Upper lobe of left lung (tissue), 6 donors: Measurements from ENCODE around the gene KCNQ2. TPM values are rescaled to one million over a fixed set of nuclear protein-coding genes. Genes with fewer than 3 reads are reported as not detected.

Source experiments
- ATAC-seq, 2 donors: fragments of 200-7000 bp; cut with Tn5 transposase; one replicate each; pipeline ENCODE4 v1.9.1; 2022; ENCODE audit warnings: mild to moderate bottlenecking in 2 of 2, moderate library complexity in 2 of 2; ENCODE audit not compliant: low FRiP score in 2 of 2
- DNase-seq, 2 donors: peaks; one replicate each; pipeline ENCODE4 v3.0.0-alpha.2; 2019 to 2020
- H3K27ac ChIP-seq, 4 donors: fragments of 200-600 bp; sonication (generic); one replicate each; pipeline ENCODE4 v1.5.1; 2016 to 2019
- H3K27me3 ChIP-seq, 4 donors: fragments of 200-600 bp; sonication (generic); one replicate each; pipeline ENCODE4 v1.5.1; 2017 to 2019
- H3K36me3 ChIP-seq, 4 donors: fragments of 200-600 bp; sonication (generic); one replicate each; pipeline ENCODE4 v1.5.1; 2016 to 2019
- H3K4me1 ChIP-seq, 4 donors: fragments of 200-600 bp; sonication (generic); one replicate each; pipeline ENCODE4 v1.5.1; 2018 to 2019
- H3K4me3 ChIP-seq, 4 donors: fragments of 200-600 bp; sonication (generic); one replicate each; pipeline ENCODE4 v1.5.1; 2017 to 2019; ENCODE audit warnings: mild to moderate bottlenecking in 2 of 4, moderate library complexity in 1 of 4
- H3K9me3 ChIP-seq, 4 donors: fragments of 200-600 bp; sonication (generic); one replicate each; pipeline ENCODE4 v1.5.1; 2018 to 2019
- EP300 ChIP-seq, 4 donors: sonication (generic); formaldehyde crosslinking; IDR thresholded peaks; one replicate each; pipeline ENCODE4 v1.5.1; 2017; ENCODE audit warnings: antibody characterized with exemption in 4 of 4, control low read depth in 2 of 4
- POLR2A ChIP-seq, 4 donors: fragments of 450-650 bp; IDR thresholded peaks; one replicate each; pipeline ENCODE4 v1.5.1; 2016 to 2017; ENCODE audit warnings: antibody characterized with exemption in 4 of 4, mild to moderate bottlenecking in 2 of 4
- POLR2AphosphoS5 ChIP-seq, 2 donors: sonication (generic); formaldehyde crosslinking; IDR thresholded peaks; one replicate each; pipeline ENCODE4 v1.5.1; 2017; ENCODE audit warnings: antibody characterized with exemption in 2 of 2
- WGBS, 2 donors: methylation state at CpG; one replicate each; pipeline ENCODE4 v1.1.5; 2017 to 2018; 5-methylcytosine and 5-hydroxymethylcytosine counted together
- total RNA-seq, 6 donors: library from RNA; depleted of rRNA in 4 of 6; stranded (reverse); fragments of >200 nt in 4 of 6; gene quantifications; one replicate each; pipeline versions ENCODE4 v1.1.0 to v1.2.1, GENCODE V29; 2016 to 2021
- TF ChIP-seq, protein P1 (sequence below), 6 experiments: fragments of 450-650 bp in 4 of 6; fragments of 200-600 bp in 2 of 6; sonication (generic) in 2 of 6; IDR thresholded peaks; one replicate each; pipeline ENCODE4 v1.5.1; 2016 to 2019; ENCODE audit warnings: antibody characterized with exemption in 6 of 6
- donor health status: DM: no; HTN: no; CAD: no; lungs with moderate emphysema.
- donor health status: DM: no; HTN: yes; CAD: no; lungs with severe emphysema.

The KCNQ2 gene
- total RNA-seq, 6 donors from 2014 or later, result 0.66 TPM; not detected in 5

DNA sequence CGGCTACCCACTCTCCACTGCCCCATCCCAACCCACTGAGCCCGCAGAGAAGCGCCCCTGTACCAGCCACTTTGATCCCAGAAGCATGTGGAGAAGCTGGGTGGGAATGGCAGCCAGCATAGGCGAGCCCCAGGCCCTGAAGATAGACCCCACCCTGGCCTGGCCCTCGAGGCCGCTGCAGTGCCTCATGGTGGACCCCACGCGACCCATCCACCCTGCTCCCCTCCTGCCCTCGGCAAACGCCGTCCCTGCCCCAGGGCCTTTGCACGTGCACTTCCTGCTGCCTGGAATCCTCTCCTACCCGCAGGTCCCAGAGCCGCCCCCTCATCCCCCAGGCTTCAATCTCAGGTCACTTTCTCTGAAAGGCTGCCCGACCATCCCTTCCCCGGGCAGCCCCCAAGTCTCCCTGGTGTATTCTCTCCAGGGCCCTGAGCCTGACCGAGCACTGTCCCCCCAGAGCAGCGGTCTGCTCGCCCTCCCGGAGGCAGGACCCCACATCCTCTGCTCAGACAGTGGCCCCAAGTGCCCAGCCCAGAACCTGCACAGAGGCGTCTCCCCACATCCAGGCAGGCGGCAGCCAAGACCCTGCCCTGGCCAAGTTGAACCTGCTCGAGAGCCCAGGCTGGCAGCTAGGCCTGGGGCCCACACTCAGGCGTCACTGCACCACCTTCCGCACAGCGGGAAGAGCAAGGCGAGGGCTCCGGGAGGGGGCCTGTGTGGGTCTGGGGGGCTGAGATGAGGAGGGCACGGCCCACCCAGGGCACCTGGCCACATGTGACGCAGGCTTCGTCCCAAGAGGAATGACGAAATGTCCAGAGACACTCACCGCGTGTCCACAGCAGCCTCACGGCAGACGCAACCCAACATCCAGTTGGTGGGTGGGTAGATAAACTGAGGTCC, 14.0 kb downstream of the KCNQ2 start:
- Histone ChIP-seq H3K27me3 (peaks cover 0 to 26% (median 6%) of the 10 kb centered on the region in 4 donors), H3K36me3 (no peaks in the 10 kb centered on the region), H3K9me3 (no peaks in the 10 kb centered on the region), H3K4me1 (peaks cover 4 to 9% (median 6%) of the 10 kb centered on the region in 4 donors), H3K27ac (no peak overlapping the region), H3K4me3 (no peak overlapping the region)
- WGBS, 2 donors, result 86 to 94% methylated on average over 28 to 36 of the region's 36 CpGs
- ATAC-seq, result no peak
- TF ChIP-seq, protein P1, sequence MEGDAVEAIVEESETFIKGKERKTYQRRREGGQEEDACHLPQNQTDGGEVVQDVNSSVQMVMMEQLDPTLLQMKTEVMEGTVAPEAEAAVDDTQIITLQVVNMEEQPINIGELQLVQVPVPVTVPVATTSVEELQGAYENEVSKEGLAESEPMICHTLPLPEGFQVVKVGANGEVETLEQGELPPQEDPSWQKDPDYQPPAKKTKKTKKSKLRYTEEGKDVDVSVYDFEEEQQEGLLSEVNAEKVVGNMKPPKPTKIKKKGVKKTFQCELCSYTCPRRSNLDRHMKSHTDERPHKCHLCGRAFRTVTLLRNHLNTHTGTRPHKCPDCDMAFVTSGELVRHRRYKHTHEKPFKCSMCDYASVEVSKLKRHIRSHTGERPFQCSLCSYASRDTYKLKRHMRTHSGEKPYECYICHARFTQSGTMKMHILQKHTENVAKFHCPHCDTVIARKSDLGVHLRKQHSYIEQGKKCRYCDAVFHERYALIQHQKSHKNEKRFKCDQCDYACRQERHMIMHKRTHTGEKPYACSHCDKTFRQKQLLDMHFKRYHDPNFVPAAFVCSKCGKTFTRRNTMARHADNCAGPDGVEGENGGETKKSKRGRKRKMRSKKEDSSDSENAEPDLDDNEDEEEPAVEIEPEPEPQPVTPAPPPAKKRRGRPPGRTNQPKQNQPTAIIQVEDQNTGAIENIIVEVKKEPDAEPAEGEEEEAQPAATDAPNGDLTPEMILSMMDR (IDR thresholded peaks at IDR 0.05), result no peak
- TF ChIP-seq POLR2A (IDR thresholded peaks at IDR 0.05) (no peak), EP300 (IDR thresholded peaks at IDR 0.05) (no peak), POLR2AphosphoS5 (IDR thresholded peaks at IDR 0.05) (no peak)
- DNase-seq, result peak in 1 of 2 donors; percentile 79

DNA sequence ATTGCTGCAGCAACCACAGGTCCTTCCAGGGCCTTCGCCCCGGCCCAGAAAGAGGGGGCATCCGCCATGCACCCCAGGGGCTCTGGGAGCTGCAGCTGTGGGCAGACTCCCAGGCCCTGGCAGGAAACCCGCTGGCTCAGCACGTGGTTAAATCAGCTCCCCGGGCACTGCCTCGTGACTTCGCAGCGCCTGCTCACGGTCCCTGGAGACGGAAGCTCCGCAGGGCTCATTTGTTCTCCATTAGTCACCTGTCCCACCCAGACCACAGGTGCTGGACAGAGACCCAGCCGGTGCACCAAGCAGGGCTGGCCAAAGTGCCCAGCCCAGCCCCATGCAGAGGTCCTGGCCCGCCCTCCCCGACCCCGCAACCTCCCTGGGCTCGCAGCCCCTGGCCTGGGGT, 14.7 kb downstream of the KCNQ2 start:
- TF ChIP-seq, protein P1 (IDR thresholded peaks at IDR 0.05), result no peak
- no peak for TF ChIP-seq EP300 (IDR thresholded peaks at IDR 0.05)
- TF ChIP-seq POLR2AphosphoS5 (IDR thresholded peaks at IDR 0.05), result no peak
- TF ChIP-seq POLR2A (IDR thresholded peaks at IDR 0.05), result no peak
- H3K27ac ChIP-seq, result no peak overlapping the region
- DNase-seq, result peak in 1 of 2 donors; percentile 67
- 39 to 40% methylated on average over 2 to 16 of the region's 17 CpGs for WGBS, 2 donors
- H3K36me3 ChIP-seq, result no peaks in the 10 kb centered on the region
- H3K4me1 ChIP-seq, result peaks cover 4 to 9% (median 6%) of the 10 kb centered on the region in 4 donors
- no peak for ATAC-seq
- H3K27me3 ChIP-seq, result peaks cover 0 to 20% (median 6%) of the 10 kb centered on the region in 4 donors
- no peaks in the 10 kb centered on the region for H3K9me3 ChIP-seq
- H3K4me3 ChIP-seq, result no peak overlapping the region

DNA sequence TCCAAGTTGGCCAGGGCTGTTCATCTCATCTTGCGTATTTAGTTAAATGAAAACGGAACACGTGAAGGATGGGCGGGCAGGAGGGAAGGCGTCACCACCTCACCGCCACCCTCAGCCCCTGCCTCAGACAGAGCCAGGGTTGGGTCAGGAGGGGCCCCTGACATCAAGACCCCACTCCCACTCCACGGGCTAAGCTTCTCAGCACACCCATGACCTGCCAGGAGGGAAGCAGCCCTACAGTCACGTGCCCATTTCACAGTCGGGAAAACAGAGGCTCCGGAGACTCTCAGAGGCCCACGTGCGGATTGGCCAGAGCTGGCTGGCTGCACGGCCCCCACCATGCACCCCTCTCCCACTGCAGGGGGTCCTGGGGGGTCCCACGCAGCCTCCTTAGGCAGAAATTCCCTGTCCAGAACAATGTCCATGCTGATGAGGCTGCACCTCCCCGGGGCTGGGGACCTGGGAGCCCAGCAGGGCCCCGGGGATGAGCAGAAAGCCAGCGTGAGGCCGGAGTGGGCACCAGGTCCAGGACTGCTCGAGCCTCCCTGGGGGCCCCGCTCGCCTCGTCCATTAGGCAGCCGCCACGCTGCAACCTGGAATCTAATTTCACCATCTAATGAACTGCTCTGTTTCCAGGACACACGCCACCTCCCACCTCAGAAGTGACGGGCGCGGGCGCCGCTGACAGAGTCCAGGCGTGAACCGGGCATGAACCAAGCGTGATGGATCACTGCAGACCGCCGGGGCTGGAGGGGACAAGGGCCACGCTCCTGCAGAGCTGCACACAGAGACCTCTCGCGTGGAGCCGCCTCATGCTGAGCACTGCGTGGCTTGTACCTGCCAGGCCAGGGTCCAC, 15.8 kb downstream of the KCNQ2 start:
- 55 to 65% methylated on average over 6 to 40 of the region's 40 CpGs for WGBS, 2 donors
- ATAC-seq (no peak), DNase-seq (peak in 1 of 2 donors; percentile 84)
- peaks cover 0 to 18% (median 6%) of the 10 kb centered on the region in 4 donors for H3K27me3 ChIP-seq
- peaks cover 4 to 9% (median 6%) of the 10 kb centered on the region in 4 donors for H3K4me1 ChIP-seq
- no peak overlapping the region for H3K4me3 ChIP-seq
- H3K9me3 ChIP-seq, result no peaks in the 10 kb centered on the region
- TF ChIP-seq, protein P1 (IDR thresholded peaks at IDR 0.05), result no peak
- TF ChIP-seq POLR2AphosphoS5 (IDR thresholded peaks at IDR 0.05), result no peak
- TF ChIP-seq EP300 (IDR thresholded peaks at IDR 0.05), result no peak
- TF ChIP-seq POLR2A (IDR thresholded peaks at IDR 0.05), result no peak
- no peak overlapping the region for H3K27ac ChIP-seq
- H3K36me3 ChIP-seq, result no peaks in the 10 kb centered on the region

DNA sequence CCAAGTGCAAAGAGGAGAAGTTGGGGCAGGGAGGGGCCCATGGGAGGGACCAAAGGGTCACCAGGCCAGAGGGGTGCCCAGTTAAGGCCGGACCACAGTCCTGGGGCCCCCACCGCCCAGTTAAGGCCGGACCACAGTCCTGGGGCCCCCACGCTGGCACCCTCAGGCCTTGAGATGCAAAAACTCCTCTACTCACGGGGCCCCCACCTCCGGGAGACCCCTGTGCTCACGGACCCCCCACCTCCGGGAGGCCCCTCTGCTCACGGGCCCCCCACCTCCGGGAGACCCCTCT, 16.9 kb downstream of the KCNQ2 start:
- Histone ChIP-seq H3K27me3 (peaks cover 0 to 18% (median 6%) of the 10 kb centered on the region in 4 donors), H3K27ac (no peak overlapping the region), H3K36me3 (no peaks in the 10 kb centered on the region), H3K4me3 (no peak overlapping the region), H3K4me1 (peaks cover 4 to 9% (median 6%) of the 10 kb centered on the region in 4 donors), H3K9me3 (no peaks in the 10 kb centered on the region)
- TF ChIP-seq POLR2AphosphoS5 (IDR thresholded peaks at IDR 0.05) (no peak), POLR2A (IDR thresholded peaks at IDR 0.05) (no peak), EP300 (IDR thresholded peaks at IDR 0.05) (no peak)
- TF ChIP-seq, protein P1 (IDR thresholded peaks at IDR 0.05), result no peak
- WGBS, 2 donors, result 73 to 91% methylated on average over 7 to 10 of the region's 10 CpGs
- no peak for ATAC-seq
- no peak for DNase-seq
